HEK293 (cell line): ENCODE results near the gene CCT8L2.
A peak's percentile ranks its signal among the peaks of the same experiment; 100 is the strongest.

Source experiments
- CTCF ChIA-PET: fragments of 350-600 bp; formaldehyde crosslinking; extraction: SDS; loops from one replicate; lab custom pipeline; 2021; ENCODE audit warnings: antibody characterized with exemption; lab: Yijun Ruan, JAX
- POLR2A ChIA-PET: fragments of 300-600 bp; formaldehyde crosslinking; extraction: SDS; loops from one replicate; lab custom pipeline; 2020; ENCODE audit warnings: antibody characterized with exemption, inconsistent platforms; lab: Yijun Ruan, JAX
- H3K27ac ChIP-seq: fragments of 200-500 bp; sonication (Bioruptor generic); 2 replicates; pipeline ENCODE4 v1.5.1; 2014; ENCODE audit warnings: low read depth, low read length, control low read depth, inconsistent platforms; ENCODE audit errors: extremely low read depth
- H3K36me3 ChIP-seq, 2 experiments: fragments of 200-500 bp in 1 of 2; sonication (Bioruptor generic) in 1 of 2; 1 replicate in 1 of 2; 2 replicates in 1 of 2; pipeline ENCODE4 v1.5.1; 2014 to 2017; ENCODE audit warnings: inconsistent platforms in 2 of 2, low read length in 2 of 2; ENCODE audit not compliant: control insufficient read depth in 2 of 2, insufficient read depth in 1 of 2
- H3K4me1 ChIP-seq: fragments of 200-500 bp; sonication (Bioruptor generic); 2 replicates; pipeline ENCODE4 v1.5.1; 2014; ENCODE audit warnings: mild to moderate bottlenecking, low read length, inconsistent platforms; ENCODE audit not compliant: control insufficient read depth, insufficient read depth
- H3K4me3 ChIP-seq: 2 replicates; pipeline ENCODE4 v1.5.1; 2011; ENCODE audit warnings: low read depth, mild to moderate bottlenecking, control low read depth, low read length, moderate library complexity
- H3K9me3 ChIP-seq: fragments of 200-500 bp; sonication (Bioruptor generic); 2 replicates; pipeline ENCODE4 v1.5.1; 2014; ENCODE audit warnings: low read depth, low read length, inconsistent platforms; ENCODE audit not compliant: control insufficient read depth, insufficient read depth
- PRDM1 ChIP-seq: fragments of 450-650 bp; formaldehyde crosslinking; IDR thresholded peaks from 2 replicates; pipeline ENCODE4; 2016; ENCODE audit warnings: missing biosample characterization, missing genetic modification characterization
- ZFHX2 ChIP-seq: fragments of 450-650 bp; formaldehyde crosslinking; conservative IDR thresholded peaks from 2 replicates; pipeline ENCODE4 v1.5.1; 2016; ENCODE audit warnings: missing biosample characterization, missing genetic modification characterization
- ZNF202 ChIP-seq: fragments of 450-650 bp; formaldehyde crosslinking; IDR thresholded peaks from 2 replicates; pipeline ENCODE4 v1.5.1; 2016; ENCODE audit warnings: missing biosample characterization, missing genetic modification characterization, borderline replicate concordance
- ZNF37A ChIP-seq: fragments of 450-650 bp; IDR thresholded peaks from 2 replicates; pipeline ENCODE4 v1.5.1; 2018; ENCODE audit warnings: missing biosample characterization, missing genetic modification characterization
- ZNF391 ChIP-seq: fragments of 450-650 bp; formaldehyde crosslinking; IDR thresholded peaks from 2 replicates; pipeline ENCODE4 v1.5.1; 2016; ENCODE audit warnings: low read depth, missing biosample characterization, missing genetic modification characterization, borderline replicate concordance
- ZNF558 ChIP-seq: fragments of 450-650 bp; formaldehyde crosslinking; IDR thresholded peaks from 2 replicates; pipeline ENCODE4 v1.5.1; 2016; ENCODE audit warnings: missing biosample characterization, missing genetic modification characterization
- ZNF670 ChIP-seq: fragments of 450-650 bp; formaldehyde crosslinking; IDR thresholded peaks from 2 replicates; pipeline ENCODE4 v1.5.1; 2016; ENCODE audit warnings: missing biosample characterization, missing genetic modification characterization, low read depth
- TF ChIP-seq, protein P1 (sequence below): fragments of 450-650 bp; formaldehyde crosslinking; IDR thresholded peaks from 2 replicates; pipeline ENCODE4 v1.5.1; 2017; ENCODE audit warnings: missing biosample characterization, missing genetic modification characterization
- TF ChIP-seq, protein P2 (sequence below): fragments of 450-650 bp; formaldehyde crosslinking; IDR thresholded peaks from 2 replicates; pipeline ENCODE4 v1.5.1; 2016; ENCODE audit warnings: missing biosample characterization, missing genetic modification characterization
- TF ChIP-seq, protein P3 (sequence below): fragments of 450-650 bp; formaldehyde crosslinking; IDR thresholded peaks from 2 replicates; pipeline ENCODE4 v1.5.1; 2016; ENCODE audit warnings: missing biosample characterization, missing genetic modification characterization, borderline replicate concordance
- TF ChIP-seq, protein P4 (sequence below): fragments of 450-650 bp; formaldehyde crosslinking; IDR thresholded peaks from 2 replicates; pipeline ENCODE4 v1.5.1; 2016; ENCODE audit warnings: missing biosample characterization, missing genetic modification characterization
- TF ChIP-seq, protein P5 (sequence below): fragments of 450-650 bp; formaldehyde crosslinking; IDR thresholded peaks from 2 replicates; pipeline ENCODE4 v1.5.1; 2016; ENCODE audit warnings: missing biosample characterization, missing genetic modification characterization
- TF ChIP-seq, protein P6 (sequence below): fragments of 450-650 bp; formaldehyde crosslinking; optimal IDR thresholded peaks from 2 replicates; pipeline ENCODE3; 2016; ENCODE audit warnings: missing biosample characterization, mild to moderate bottlenecking, missing genetic modification characterization
- TF ChIP-seq, protein P7 (sequence below): fragments of 450-650 bp; formaldehyde crosslinking; IDR thresholded peaks from 2 replicates; pipeline ENCODE4 v1.5.1; 2017; ENCODE audit warnings: missing biosample characterization, missing genetic modification characterization

CCT8L2 gene

DNA sequence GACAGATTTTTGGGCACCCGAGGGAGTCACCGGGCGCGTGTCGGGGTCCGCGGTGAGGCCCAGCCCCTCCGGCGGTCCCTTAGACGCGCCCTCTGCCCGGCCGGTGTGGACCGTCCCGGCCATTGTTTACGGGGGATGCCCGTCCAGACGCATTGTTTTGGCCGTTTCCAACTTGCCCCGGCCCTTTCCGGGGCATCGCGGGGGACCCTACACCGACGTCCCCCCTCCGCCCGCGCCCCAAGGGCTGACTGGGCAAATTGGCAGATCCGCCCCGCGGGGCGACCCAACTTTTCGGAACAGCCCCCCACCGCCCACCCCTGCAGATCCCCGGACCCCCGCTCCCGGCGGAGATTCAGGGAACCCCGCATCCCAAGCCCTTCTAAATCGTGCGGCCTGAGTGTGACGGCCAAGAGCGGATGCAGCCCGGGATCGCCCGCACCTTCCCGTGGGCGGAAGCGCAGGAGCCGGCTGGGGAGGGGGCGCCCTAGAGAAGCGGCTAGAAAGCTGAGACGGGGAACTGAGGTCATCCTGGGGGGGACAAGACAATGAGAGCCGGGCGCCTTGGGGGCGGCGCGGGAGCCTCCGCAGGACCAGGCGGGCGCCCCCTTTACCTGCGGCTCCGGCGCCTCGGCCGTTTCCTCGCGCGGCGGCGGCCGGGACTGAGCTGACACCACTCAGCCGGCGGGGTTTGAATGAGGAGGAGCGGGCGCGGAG is 17.1 kb upstream of the CCT8L2 start:
- TF ChIP-seq ZNF202 (no peak), ZNF391 (tag by site-specific recombination) (no peak), PRDM1 (no peak), ZFHX2 (tag by site-specific recombination) (0 out of 2 replicates have a peak, but pooled peaks have one; percentile 27), ZNF558 (no peak), ZNF670 (tag by site-specific recombination) (no peak), ZNF37A (tag by site-specific recombination) (no peak)
- TF ChIP-seq, protein P1, sequence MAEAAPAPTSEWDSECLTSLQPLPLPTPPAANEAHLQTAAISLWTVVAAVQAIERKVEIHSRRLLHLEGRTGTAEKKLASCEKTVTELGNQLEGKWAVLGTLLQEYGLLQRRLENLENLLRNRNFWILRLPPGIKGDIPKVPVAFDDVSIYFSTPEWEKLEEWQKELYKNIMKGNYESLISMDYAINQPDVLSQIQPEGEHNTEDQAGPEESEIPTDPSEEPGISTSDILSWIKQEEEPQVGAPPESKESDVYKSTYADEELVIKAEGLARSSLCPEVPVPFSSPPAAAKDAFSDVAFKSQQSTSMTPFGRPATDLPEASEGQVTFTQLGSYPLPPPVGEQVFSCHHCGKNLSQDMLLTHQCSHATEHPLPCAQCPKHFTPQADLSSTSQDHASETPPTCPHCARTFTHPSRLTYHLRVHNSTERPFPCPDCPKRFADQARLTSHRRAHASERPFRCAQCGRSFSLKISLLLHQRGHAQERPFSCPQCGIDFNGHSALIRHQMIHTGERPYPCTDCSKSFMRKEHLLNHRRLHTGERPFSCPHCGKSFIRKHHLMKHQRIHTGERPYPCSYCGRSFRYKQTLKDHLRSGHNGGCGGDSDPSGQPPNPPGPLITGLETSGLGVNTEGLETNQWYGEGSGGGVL (tag by site-specific recombination), result peak; percentile 67
- TF ChIP-seq, protein P2, sequence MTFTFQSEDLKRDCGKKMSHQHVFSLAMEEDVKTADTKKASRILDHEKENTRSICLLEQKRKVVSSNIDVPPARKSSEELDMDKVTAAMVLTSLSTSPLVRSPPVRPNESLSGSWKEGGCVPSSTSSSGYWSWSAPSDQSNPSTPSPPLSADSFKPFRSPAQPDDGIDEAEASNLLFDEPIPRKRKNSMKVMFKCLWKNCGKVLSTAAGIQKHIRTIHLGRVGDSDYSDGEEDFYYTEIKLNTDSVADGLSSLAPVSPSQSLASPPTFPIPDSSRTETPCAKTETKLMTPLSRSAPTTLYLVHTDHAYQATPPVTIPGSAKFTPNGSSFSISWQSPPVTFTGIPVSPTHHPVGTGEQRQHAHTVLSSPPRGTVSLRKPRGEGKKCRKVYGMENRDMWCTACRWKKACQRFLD (tag by site-specific recombination), result no peak
- TF ChIP-seq, protein P3, sequence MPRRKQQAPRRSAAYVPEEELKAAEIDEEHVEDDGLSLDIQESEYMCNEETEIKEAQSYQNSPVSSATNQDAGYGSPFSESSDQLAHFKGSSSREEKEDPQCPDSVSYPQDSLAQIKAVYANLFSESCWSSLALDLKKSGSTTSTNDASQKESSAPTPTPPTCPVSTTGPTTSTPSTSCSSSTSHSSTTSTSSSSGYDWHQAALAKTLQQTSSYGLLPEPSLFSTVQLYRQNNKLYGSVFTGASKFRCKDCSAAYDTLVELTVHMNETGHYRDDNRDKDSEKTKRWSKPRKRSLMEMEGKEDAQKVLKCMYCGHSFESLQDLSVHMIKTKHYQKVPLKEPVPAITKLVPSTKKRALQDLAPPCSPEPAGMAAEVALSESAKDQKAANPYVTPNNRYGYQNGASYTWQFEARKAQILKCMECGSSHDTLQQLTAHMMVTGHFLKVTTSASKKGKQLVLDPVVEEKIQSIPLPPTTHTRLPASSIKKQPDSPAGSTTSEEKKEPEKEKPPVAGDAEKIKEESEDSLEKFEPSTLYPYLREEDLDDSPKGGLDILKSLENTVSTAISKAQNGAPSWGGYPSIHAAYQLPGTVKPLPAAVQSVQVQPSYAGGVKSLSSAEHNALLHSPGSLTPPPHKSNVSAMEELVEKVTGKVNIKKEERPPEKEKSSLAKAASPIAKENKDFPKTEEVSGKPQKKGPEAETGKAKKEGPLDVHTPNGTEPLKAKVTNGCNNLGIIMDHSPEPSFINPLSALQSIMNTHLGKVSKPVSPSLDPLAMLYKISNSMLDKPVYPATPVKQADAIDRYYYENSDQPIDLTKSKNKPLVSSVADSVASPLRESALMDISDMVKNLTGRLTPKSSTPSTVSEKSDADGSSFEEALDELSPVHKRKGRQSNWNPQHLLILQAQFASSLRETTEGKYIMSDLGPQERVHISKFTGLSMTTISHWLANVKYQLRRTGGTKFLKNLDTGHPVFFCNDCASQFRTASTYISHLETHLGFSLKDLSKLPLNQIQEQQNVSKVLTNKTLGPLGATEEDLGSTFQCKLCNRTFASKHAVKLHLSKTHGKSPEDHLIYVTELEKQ, result no peak
- TF ChIP-seq, protein P4, sequence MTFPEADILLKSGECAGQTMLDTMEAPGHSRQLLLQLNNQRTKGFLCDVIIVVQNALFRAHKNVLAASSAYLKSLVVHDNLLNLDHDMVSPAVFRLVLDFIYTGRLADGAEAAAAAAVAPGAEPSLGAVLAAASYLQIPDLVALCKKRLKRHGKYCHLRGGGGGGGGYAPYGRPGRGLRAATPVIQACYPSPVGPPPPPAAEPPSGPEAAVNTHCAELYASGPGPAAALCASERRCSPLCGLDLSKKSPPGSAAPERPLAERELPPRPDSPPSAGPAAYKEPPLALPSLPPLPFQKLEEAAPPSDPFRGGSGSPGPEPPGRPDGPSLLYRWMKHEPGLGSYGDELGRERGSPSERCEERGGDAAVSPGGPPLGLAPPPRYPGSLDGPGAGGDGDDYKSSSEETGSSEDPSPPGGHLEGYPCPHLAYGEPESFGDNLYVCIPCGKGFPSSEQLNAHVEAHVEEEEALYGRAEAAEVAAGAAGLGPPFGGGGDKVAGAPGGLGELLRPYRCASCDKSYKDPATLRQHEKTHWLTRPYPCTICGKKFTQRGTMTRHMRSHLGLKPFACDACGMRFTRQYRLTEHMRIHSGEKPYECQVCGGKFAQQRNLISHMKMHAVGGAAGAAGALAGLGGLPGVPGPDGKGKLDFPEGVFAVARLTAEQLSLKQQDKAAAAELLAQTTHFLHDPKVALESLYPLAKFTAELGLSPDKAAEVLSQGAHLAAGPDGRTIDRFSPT (tag by site-specific recombination), result no peak
- TF ChIP-seq, protein P5, sequence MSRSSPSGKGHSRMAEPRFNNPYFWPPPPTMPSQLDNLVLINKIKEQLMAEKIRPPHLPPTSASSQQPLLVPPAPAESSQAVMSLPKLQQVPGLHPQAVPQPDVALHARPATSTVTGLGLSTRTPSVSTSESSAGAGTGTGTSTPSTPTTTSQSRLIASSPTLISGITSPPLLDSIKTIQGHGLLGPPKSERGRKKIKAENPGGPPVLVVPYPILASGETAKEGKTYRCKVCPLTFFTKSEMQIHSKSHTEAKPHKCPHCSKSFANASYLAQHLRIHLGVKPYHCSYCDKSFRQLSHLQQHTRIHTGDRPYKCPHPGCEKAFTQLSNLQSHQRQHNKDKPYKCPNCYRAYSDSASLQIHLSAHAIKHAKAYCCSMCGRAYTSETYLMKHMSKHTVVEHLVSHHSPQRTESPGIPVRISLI, result no peak
- TF ChIP-seq, protein P6, sequence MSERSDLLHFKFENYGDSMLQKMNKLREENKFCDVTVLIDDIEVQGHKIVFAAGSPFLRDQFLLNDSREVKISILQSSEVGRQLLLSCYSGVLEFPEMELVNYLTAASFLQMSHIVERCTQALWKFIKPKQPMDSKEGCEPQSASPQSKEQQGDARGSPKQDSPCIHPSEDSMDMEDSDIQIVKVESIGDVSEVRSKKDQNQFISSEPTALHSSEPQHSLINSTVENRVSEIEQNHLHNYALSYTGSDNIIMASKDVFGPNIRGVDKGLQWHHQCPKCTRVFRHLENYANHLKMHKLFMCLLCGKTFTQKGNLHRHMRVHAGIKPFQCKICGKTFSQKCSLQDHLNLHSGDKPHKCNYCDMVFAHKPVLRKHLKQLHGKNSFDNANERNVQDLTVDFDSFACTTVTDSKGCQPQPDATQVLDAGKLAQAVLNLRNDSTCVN (tag by site-specific recombination), result peak; percentile 23
- TF ChIP-seq, protein P7, sequence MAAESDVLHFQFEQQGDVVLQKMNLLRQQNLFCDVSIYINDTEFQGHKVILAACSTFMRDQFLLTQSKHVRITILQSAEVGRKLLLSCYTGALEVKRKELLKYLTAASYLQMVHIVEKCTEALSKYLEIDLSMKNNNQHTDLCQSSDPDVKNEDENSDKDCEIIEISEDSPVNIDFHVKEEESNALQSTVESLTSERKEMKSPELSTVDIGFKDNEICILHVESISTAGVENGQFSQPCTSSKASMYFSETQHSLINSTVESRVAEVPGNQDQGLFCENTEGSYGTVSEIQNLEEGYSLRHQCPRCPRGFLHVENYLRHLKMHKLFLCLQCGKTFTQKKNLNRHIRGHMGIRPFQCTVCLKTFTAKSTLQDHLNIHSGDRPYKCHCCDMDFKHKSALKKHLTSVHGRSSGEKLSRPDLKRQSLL (tag by site-specific recombination), result no peak
- Histone ChIP-seq H3K36me3 (no peaks in the 10 kb centered on the region), H3K9me3 (no peaks in the 10 kb centered on the region), H3K4me1 (no peaks in the 10 kb centered on the region; the same call in 1 of the 2 replicates), H3K27ac (no peak overlapping the region), H3K4me3 (peak overlapping the region; percentile 33)
- ChIA-PET CTCF (no interaction called here), POLR2A (no interaction called here)
